NCI-H774 (cell line): ENCODE data around the gene NEURL2.
A peak's percentile ranks its signal among the peaks of the same experiment; 100 is the strongest.

Experiments used
- DNase-seq: peaks from one replicate; lab custom pipeline; 2025; lab: John Stamatoyannopoulos, UW

The NEURL2 gene

DNA sequence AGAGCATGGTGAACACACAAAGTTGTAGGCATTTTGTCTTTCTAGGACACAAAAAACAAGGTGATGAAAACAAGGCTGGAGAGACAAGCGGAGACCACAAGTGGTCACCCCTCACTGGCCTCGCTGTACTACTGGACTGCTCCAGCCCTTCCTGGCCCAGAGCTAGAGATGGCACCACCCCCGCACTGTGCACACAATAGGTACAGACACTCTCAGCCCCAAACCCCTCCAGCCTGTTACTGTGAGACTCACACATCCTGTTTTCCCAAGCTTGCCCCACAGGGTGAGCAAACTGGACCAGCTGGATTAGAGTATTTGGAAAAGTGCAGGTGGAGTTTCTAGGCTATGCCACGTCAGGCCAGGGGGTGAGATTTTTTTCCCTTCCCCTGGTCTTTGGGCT lies 18.4 kb downstream of the NEURL2 start:
- DNase-seq = no peak

- no peak for DNase-seq
Observed at GRCh38 chr20:45867819-45868176, 23.2 kb downstream of the NEURL2 start.

GRCh38 chr20:45867136-45867818 lies 23.7 kb downstream of the NEURL2 start:
- DNase-seq = no peak

DNA sequence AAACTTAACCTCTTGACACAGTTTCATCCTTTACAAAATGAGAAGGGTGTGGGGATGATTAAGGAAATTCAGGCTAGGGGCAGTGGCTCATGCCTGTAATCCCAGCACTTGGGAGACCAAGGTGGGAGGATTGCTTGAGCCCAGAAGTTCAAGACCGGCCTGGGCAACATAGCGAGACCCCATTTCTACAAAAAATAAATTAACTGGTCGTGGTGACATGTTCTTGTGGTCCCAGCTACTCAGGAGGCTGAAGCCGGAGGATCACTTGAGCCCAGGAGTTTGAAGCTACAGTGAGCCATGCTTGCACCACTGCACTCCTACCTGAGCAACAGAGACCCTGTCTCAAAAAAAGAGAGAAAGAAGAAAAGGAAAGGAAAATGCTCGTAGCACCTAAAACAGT lies 24.6 kb downstream of the NEURL2 start:
- DNase-seq = no peak

- peak; percentile 2 for DNase-seq
Observed at GRCh38 chr20:45863543-45864470, 27.2 kb downstream of the NEURL2 start.

DNA sequence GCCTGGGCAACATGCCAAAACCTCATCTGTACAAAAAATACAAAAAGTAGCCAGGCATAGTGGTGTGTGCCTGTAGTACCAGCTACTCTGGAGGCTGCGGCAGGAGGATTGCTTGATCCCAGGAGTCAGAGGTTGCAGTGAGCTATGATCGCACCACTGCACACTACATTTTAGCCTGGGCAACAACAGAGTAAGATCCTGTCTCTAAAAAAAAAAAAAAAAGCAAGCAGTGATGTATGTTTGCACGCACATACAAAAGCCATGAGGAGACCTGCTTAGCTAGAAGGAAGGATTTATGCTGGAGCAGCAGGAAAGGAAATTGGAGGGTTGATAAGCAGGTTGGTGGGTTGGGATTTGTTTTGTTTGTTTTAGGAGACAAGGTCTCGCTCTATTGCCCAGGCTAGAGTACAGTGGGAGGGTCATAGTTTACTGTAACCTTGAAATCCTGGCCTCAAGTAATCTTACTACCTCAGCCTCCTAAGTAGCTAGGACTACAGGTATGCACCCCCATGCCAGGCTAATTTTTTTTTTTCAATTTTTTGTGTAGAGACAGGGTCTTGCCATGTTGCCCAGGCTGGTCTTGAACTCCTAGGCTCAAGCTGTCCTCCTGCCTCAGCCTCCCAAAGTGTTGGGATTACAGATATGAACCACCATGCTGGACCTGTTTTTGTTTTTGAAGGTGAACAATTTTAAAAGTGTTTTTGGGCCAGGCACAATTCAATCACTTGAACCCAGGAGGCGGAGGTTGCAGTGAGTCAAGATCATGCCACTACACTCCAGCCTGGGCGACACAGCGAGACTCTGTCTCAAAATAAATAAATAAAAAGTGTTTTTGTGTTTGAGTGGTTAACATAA lies 29.6 kb downstream of the NEURL2 start:
- peak; percentile 11 for DNase-seq

- no peak for DNase-seq
Observed at GRCh38 chr20:45860560-45861220, 30.3 kb downstream of the NEURL2 start.

- DNase-seq = no peak
Observed at GRCh38 chr20:45859916-45860315, 31.1 kb downstream of the NEURL2 start.

DNA sequence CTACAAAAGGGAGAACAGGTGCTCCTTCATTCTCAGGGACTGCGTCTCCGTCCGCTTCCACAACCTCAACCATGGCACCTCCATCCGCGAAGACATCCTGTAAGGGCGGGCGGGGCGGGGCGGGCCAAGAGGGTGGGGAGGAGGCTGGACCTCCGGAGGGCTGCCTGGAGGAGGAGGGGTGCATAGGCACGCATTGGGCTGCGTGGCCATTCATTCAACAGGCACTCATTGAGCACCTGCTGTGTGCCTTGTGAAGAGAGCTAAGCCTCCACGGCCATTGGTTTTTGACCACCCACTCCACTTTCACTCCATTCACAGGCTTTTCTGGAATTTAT lies 33.2 kb downstream of the NEURL2 start:
- peak; percentile 2 for DNase-seq

DNA sequence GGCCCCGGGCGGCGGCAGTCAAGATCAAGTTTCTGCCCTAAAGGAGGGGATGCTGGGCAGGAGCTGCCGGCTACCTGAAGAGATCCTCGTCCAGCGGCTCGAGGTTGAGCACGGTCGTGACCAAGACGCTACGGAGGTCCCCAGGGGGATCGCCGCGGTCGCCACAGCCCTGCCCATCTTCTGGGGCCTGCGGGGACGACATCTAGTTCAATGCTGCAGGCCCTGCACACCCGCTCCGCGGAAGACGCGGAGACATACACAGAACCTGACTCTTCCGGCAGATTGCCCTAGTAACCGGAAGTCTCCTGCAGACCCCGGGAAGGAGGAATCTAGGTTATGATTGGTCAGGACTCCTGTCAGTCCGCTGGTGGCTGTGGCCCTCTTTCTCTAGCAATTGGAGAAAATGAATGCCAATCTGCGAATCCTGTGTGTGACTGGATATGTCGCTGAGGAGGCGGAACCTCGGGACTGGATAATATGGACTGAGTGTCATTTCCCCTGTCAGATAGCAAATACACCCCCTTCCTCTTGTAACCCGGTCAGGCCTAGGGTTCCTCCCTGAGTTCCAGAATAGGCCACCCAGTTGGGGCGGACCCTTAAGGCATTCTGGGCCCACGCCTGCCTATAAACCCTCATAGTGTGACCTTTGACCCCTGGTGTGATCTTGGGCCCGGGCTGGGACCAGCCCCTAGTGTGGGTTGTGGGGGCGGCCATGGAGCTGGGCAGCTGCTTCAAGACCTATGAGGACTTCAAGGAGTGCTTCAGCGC lies 33.7 kb downstream of the NEURL2 start, which contains the start of the genes ACOT8 and ZSWIM3:
Gene ACOT8 (minus strand): TSS at position 279 of the 768 bp plus-strand sequence. CDS start 77 bp downstream, at position 202.
Gene ZSWIM3 (plus strand): TSS at position 501 of the 768 bp plus-strand sequence. CDS start 212 bp downstream, at position 713.
- peak; percentile 99 for DNase-seq

DNA sequence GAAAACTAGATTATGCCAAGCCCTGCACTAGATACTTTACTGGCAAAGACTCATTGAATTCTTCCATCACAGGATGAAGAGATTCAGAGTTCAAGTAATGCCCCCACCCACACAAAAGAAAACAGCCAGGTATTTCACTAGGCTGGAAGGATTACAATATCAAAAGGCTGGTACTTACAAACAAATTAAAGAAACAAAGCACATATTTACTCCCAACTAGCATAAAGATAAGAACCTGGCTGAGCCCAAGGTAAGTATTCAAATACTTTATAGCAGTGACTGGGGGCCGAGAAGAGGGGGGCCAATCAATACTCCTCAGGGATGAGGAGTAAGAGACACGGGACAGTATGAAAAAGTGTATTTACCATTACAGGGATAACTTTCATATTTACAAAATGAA lies 37.5 kb downstream of the NEURL2 start:
- no peak for DNase-seq

- no peak for DNase-seq
Observed at GRCh38 chr20:45852326-45852725, 38.7 kb downstream of the NEURL2 start.

GRCh38 chr20:45851501-45851900 lies 39.5 kb downstream of the NEURL2 start:
- DNase-seq = no peak

- DNase-seq = no peak
Observed at GRCh38 chr20:45850926-45851325, 40.1 kb downstream of the NEURL2 start.

GRCh38 chr20:45850238-45850637 lies 40.8 kb downstream of the NEURL2 start:
- no peak for DNase-seq

DNA sequence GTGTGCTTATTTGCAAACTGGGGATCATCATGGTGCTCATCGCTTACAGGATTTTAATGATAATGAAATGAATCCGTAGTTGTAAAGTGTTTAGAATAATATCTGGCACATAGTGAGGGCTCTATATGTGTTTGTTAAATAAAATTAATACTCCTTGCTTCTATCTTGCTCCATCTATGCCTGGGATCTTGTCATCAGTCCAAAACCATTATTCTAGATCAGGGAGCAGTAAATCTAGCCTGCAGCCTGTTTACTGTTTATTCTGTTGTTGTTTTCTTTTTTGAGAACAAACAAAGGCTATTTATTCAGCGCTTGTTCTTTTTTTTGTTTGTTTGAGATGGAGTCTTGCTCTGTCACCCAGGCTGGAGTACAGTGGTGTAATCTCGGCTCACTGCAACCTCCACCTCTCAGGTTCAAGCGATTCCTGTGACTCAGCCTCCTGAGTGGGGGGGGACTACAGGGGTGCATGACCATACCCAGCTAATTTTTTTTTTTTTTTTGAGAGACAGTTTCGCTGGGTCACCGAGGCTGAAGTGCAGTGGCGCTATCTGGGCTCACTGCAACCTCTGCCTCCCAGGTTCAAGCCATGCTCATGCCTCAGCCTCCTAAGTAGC lies 41.9 kb downstream of the NEURL2 start:
- DNase-seq = no peak

GRCh38 chr20:45848421-45848820 lies 42.6 kb downstream of the NEURL2 start:
- DNase-seq = no peak

- no peak for DNase-seq
Observed at GRCh38 chr20:45845452-45845851, 45.6 kb downstream of the NEURL2 start.

DNA sequence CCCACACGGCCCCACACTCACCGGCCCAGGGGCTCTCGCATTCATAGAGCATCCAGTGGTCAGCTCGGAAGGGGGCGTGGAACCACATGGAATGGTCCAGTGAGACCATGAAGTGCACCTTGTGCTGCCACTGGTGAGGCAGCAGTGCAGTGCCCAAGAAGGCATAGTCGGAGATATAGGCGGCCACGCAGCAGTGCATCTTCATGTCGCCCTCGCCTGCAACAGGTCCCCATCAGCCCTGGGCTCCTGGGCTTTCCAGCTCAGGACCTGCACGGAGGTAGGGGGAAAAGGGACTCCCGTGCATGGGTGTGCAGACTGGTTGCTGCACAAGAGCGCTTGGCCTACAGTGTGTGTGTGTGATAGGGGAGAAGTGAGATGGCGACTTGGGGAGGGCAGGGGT lies 47.5 kb downstream of the NEURL2 start:
- DNase-seq = no peak

- no peak for DNase-seq
Observed at GRCh38 chr20:45842169-45842812, 48.7 kb downstream of the NEURL2 start.
